OCI-LY7 (cell line): ENCODE data around the gene PDCL2. TPM values are rescaled to one million over a fixed set of nuclear protein-coding genes. Genes with fewer than 3 reads are reported as not detected.

ENCODE experiments used
- BruUV-seq: library from RNA; stranded (reverse); fragments of 400-500 nt; replicated peaks from 2 replicates; lab custom pipeline; 2021; lab: Mats Ljungman, UMichigan
- CTCF ChIA-PET: fragments of 300-600 bp; sonication (Branson Sonifier 250); formaldehyde crosslinking; loops from one replicate; lab custom pipeline; 2022; ENCODE audit warnings: antibody characterized with exemption; ENCODE audit not compliant: unreplicated experiment; lab: Charles Lee
- POLR2A ChIA-PET: fragments of 300-600 bp; sonication (Branson Sonifier 250); formaldehyde crosslinking; loops from one replicate; lab custom pipeline; 2022; ENCODE audit warnings: antibody characterized with exemption; lab: Charles Lee
- DNase-seq: peaks from one replicate; pipeline ENCODE4 v3.0.0-alpha.2; 2015; ENCODE audit warnings: low spot score
- H2AFZ ChIP-seq: fragments of 200-600 bp; sonication (generic), shearing (Covaris generic); 2 replicates; pipeline ENCODE4 v1.6.1; 2014; ENCODE audit warnings: mild to moderate bottlenecking, antibody characterized with exemption, low read length, moderate library complexity
- H3K27ac ChIP-seq: fragments of 200-600 bp; sonication (generic); 2 replicates; pipeline ENCODE4 v1.5.1; 2014; ENCODE audit warnings: mixed run types, low read depth, mild to moderate bottlenecking, moderate library complexity, low read length, inconsistent platforms; ENCODE audit not compliant: poor library complexity, severe bottlenecking
- H3K36me3 ChIP-seq: fragments of 200-600 bp; sonication (generic); 2 replicates; pipeline ENCODE4 v1.6.1; 2014; ENCODE audit warnings: mild to moderate bottlenecking, antibody characterized with exemption, low read length, moderate library complexity, mixed read lengths; ENCODE audit not compliant: insufficient read depth
- H3K4me1 ChIP-seq: fragments of 200-600 bp; sonication (generic); 2 replicates; pipeline ENCODE4 v1.5.1; 2014; ENCODE audit warnings: mild to moderate bottlenecking, low read length; ENCODE audit not compliant: insufficient read depth, poor library complexity, severe bottlenecking
- H3K4me2 ChIP-seq: fragments of 200-600 bp; sonication (generic); 2 replicates; pipeline ENCODE4 v1.6.1; 2014; ENCODE audit warnings: mild to moderate bottlenecking, low read length
- H3K4me3 ChIP-seq: fragments of 200-600 bp; sonication (generic); 2 replicates; pipeline ENCODE4 v1.5.1; 2014; ENCODE audit warnings: mild to moderate bottlenecking, low read depth, low read length; ENCODE audit not compliant: poor library complexity, severe bottlenecking
- H3K79me2 ChIP-seq: fragments of 200-600 bp; sonication (generic); 2 replicates; pipeline ENCODE4 v1.6.1; 2016; ENCODE audit warnings: low read depth, mild to moderate bottlenecking, low read length, moderate library complexity, mixed read lengths; ENCODE audit not compliant: insufficient read depth
- H3K9me2 ChIP-seq: fragments of 200-600 bp; sonication (generic); 2 replicates; pipeline ENCODE4 v1.6.1; 2016; ENCODE audit warnings: mild to moderate bottlenecking, low read length, mixed read lengths; ENCODE audit not compliant: insufficient read depth
- H3K9me3 ChIP-seq: fragments of 200-600 bp; sonication (generic); 2 replicates; pipeline ENCODE4 v1.6.1; 2014; ENCODE audit warnings: mild to moderate bottlenecking, mixed run types, low read length, mixed read lengths
- H4K20me1 ChIP-seq: fragments of 200-600 bp; sonication (generic); 2 replicates; pipeline ENCODE4 v1.6.1; 2014; ENCODE audit warnings: mild to moderate bottlenecking, antibody characterized with exemption, low read length, moderate library complexity, mixed read lengths; ENCODE audit not compliant: insufficient read depth
- EZH2phosphoT487 ChIP-seq: fragments of 200-600 bp; sonication (generic); IDR thresholded peaks from 2 replicates; pipeline ENCODE4 v1.6.1; 2018; ENCODE audit warnings: low read depth, borderline replicate concordance, mild to moderate bottlenecking, mixed run types, antibody characterized with exemption, low read length, moderate library complexity, mixed read lengths
- intact Hi-C: fragments of 100-400 bp; cut with micrococcal nuclease; formaldehyde crosslinking; loops from one replicate; pipeline ENCODE4 v1.10.0; 2022; ENCODE audit not compliant: unreplicated experiment
- total RNA-seq, 2 experiments: library from RNA; depleted of rRNA in 1 of 2; stranded (reverse); fragments of >200 nt in 1 of 2; shearing (Covaris generic) in 1 of 2; gene quantifications; 2 replicates each; pipeline ENCODE4 v1.2.3, GENCODE V29; 2014 to 2022
- TF ChIP-seq, protein P1 (sequence below): fragments of 200-600 bp; sonication (generic); conservative IDR thresholded peaks from 2 replicates; pipeline ENCODE4 v1.5.1; 2014; ENCODE audit warnings: mild to moderate bottlenecking, antibody characterized with exemption, low read length, moderate library complexity, mixed read lengths

Gene PDCL2
- total RNA-seq, 2 experiments from 2014 or later: not detected

DNA sequence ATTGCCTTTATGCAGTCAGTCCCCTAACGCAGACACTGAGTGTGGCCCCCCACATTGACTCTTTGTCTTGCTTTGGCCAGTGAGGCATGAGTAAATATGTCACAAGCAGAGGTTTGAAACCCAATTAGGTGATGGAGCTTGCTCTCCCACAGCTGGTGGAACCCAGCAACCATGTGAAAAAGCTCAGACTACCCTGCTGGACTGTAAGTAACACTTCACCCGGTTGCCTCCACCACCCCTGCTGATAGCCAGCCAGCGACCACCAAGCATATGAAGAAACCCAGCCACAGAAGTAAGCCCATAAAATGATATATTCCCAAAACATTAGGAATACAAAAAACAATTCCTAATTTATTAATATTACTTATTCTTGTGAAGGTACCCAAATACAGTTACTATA lies 21.6 kb upstream of the PDCL2 start:
- H3K27ac ChIP-seq: no peak overlapping the region
- no peak overlapping the region for H2AFZ ChIP-seq
- no peak overlapping the region for H3K4me3 ChIP-seq
- DNase-seq: no peak
- H3K36me3 ChIP-seq: no peaks in the 10 kb centered on the region
- no peaks in the 10 kb centered on the region for H4K20me1 ChIP-seq
- intact Hi-C loops: no loop called here
- CTCF ChIA-PET: no interaction called here
- no peaks in the 10 kb centered on the region for H3K9me2 ChIP-seq
- H3K4me2 ChIP-seq: no peak overlapping the region
- no peaks in the 10 kb centered on the region for H3K79me2 ChIP-seq
- POLR2A ChIA-PET: no interaction called here
- no peaks in the 10 kb centered on the region for H3K9me3 ChIP-seq
- BruUV-seq: no TSS peak
- TF ChIP-seq, protein P1, sequence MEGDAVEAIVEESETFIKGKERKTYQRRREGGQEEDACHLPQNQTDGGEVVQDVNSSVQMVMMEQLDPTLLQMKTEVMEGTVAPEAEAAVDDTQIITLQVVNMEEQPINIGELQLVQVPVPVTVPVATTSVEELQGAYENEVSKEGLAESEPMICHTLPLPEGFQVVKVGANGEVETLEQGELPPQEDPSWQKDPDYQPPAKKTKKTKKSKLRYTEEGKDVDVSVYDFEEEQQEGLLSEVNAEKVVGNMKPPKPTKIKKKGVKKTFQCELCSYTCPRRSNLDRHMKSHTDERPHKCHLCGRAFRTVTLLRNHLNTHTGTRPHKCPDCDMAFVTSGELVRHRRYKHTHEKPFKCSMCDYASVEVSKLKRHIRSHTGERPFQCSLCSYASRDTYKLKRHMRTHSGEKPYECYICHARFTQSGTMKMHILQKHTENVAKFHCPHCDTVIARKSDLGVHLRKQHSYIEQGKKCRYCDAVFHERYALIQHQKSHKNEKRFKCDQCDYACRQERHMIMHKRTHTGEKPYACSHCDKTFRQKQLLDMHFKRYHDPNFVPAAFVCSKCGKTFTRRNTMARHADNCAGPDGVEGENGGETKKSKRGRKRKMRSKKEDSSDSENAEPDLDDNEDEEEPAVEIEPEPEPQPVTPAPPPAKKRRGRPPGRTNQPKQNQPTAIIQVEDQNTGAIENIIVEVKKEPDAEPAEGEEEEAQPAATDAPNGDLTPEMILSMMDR: no peak
- no peak for TF ChIP-seq EZH2phosphoT487
- H3K4me1 ChIP-seq: no peaks in the 10 kb centered on the region

DNA sequence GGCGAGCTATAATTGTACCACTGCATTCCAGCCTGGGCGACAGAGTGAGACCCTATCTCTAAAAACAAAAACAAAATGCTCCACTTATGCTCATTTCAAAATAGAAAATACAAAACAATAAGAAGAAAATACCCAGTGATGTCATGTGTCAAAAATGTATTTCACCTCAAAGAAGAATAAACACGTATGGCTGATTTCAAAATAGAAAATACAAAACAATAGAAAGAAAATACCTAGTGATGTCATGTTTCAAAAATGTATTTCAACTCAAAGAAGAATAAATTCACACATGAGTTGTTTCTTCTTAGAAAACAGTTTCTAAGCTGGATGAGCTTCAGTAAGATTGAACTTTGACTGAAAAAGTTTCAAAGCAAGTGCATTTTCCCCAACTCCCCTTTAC lies 20.3 kb upstream of the PDCL2 start:
- Histone ChIP-seq H3K9me2 (no peaks in the 10 kb centered on the region), H3K27ac (no peak overlapping the region), H4K20me1 (no peaks in the 10 kb centered on the region), H3K79me2 (no peaks in the 10 kb centered on the region), H3K4me2 (no peak overlapping the region), H3K9me3 (no peaks in the 10 kb centered on the region), H3K4me3 (no peak overlapping the region), H2AFZ (no peak overlapping the region), H3K36me3 (no peaks in the 10 kb centered on the region), H3K4me1 (no peaks in the 10 kb centered on the region)
- no TSS peak for BruUV-seq
- intact Hi-C loops: no loop called here
- TF ChIP-seq, protein P1: no peak
- TF ChIP-seq EZH2phosphoT487: no peak
- CTCF ChIA-PET: no interaction called here
- POLR2A ChIA-PET: no interaction called here
- DNase-seq: no peak

DNA sequence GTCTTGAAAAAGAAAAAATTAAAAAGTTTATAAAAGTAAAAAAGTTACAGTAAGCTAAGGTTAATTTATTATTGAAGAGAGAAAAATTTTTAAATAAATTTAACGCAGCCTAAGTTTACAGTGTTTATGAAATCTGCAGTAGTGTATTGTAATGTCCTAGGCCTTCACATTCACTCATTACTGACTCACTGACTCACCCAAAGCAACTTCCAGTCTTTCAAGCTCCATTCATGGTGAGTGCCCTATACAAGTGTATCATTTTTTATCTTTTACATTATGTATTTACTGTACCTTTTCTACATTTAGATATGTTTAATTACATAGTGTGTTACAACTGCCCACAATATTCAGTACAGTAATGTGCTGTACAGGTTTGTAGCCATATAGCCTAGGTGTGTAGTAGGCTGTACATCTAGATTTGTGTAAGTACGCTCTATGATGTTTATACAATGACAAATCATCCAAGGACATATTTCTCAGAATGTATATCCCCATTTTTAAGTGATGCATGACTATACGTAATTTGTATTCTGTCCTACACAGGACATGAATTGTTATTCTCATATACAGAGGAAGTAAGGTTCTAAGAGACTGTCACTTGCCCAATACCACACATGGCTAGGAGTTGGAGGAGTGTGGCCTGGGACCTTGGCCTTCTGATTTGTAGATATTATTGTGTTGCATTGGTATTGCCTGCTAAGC lies 19.5 kb upstream of the PDCL2 start:
- no peak overlapping the region for H3K27ac ChIP-seq
- BruUV-seq: no TSS peak
- CTCF ChIA-PET: no interaction called here

More for the DNA sequence above, 19.5 kb upstream of the PDCL2 start:
- H3K79me2 ChIP-seq: no peaks in the 10 kb centered on the region
- no peak overlapping the region for H3K4me2 ChIP-seq
- H3K9me2 ChIP-seq: no peaks in the 10 kb centered on the region
- H3K4me3 ChIP-seq: no peak overlapping the region
- intact Hi-C loops: no loop called here
- POLR2A ChIA-PET: no interaction called here
- no peaks in the 10 kb centered on the region for H4K20me1 ChIP-seq
- no peaks in the 10 kb centered on the region for H3K36me3 ChIP-seq
- TF ChIP-seq, protein P1: no peak
- no peak for TF ChIP-seq EZH2phosphoT487
- H3K4me1 ChIP-seq: no peaks in the 10 kb centered on the region
- H2AFZ ChIP-seq: no peak overlapping the region
- no peak for DNase-seq
- no peaks in the 10 kb centered on the region for H3K9me3 ChIP-seq
